Activated gamma-delta T cell treated with Interleukin-2 at 50 U/mL for 16 hours (primary cell): ENCODE results near the gene PCSK9.

Source experiments
- DNase-seq: peaks from one replicate; pipeline ENCODE4 v3.0.0-alpha.2; 2020

Gene PCSK9

GRCh38 chr1:55044617-55045397 lies 5.5 kb downstream of the PCSK9 start:
- DNase-seq = no peak

- no peak for DNase-seq
Measured at GRCh38 chr1:55045430-55045829, 6.1 kb downstream of the PCSK9 start.

- DNase-seq = no peak
Measured at GRCh38 chr1:55046871-55047270, 7.5 kb downstream of the PCSK9 start.

- DNase-seq = no peak
Measured at GRCh38 chr1:55047611-55048010, 8.3 kb downstream of the PCSK9 start.

- no peak for DNase-seq
Measured at GRCh38 chr1:55048453-55049270, 9.3 kb downstream of the PCSK9 start.

DNA sequence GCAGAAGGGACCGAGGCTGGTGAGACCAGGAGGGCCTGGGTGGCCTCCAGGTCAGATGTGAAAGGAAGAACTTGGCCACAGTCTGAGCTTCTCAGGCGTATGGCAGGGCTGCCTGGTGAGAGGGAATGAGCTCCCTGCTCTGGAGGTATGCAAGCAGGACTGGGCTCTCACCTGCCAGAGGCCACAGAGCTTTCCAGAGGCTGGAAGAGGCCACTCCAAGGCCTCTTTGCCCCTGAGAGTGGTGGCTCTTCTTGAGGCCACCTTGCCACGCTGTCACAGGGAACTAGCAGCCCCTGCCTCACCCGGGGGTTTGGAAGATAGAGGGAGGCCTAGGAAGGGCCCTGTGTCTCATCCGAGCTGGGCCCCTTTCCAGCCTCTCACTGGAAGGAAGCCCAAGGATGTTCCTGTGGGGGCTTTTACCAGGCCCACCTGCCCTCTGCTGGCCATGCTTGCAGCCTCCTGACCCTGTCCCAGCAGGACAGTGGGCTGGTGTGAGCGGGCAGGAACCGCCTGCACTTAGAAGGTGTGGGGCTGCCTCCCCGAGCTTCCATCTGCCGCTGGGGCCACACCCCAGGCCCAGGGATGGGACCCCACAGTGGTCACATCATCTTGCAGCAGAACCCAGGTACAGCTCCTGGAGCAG lies 10.0 kb downstream of the PCSK9 start:
- no peak for DNase-seq

GRCh38 chr1:55049914-55050278 lies 10.5 kb downstream of the PCSK9 start:
- no peak for DNase-seq

DNA sequence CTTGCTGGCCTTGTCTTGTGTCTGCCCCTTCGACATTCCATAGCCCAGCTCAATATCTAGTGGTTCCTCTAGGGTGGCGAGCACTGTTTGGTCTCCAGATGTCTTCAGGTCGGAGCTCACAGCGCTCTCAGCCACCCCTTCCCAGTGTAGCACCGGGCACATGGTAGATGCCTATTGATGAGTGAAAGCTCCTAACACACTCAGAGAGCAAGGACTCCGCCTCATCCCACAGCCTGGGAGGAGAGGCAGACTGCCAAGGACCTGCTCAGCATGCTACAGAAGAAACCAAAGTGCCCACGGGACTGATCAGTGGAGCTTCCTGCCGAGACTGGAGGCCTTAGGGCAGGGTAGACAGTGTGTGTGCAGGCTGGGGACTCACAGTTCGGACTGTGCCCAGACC lies 10.9 kb downstream of the PCSK9 start:
- DNase-seq = no peak

DNA sequence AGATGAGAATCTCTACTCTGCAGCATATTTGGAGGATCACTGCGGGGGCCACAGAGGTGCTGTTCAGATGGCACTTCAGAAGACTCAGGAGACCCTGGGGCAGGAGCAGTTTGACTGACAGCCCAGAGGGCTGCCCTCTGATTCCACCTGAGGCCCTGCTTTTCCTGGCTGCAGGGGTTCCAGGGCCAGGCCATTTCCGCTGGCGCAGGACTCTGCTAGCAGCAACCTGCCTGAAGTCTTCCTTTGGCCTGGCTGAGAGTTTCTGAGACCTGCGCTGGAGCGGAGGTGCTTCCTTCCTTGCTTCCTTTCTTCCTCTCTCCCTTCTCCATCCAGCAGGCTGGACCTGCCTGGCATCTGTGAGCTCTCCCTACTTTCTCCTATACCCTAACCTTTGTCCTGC lies 11.8 kb downstream of the PCSK9 start:
- DNase-seq = no peak

DNA sequence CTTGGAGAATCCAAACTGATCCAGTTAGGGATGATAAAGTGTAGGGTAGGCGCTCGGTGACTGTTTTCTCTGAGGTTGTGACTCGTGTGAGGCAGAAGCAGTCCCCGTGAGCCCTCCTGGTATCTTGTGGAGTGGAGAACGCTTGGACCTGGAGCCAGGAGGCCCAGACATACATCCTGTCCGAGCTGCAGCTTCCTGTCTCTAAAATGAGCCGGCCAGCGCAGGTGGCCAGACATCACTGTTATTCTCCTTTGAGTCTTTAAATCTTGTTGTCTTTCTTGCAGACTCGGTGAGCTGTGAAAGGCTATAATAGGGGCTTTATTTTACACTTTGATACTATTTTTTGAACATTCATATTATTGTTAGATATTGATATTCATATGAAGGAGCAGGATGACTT lies 12.3 kb downstream of the PCSK9 start:
- DNase-seq = no peak

GRCh38 chr1:55052221-55053142 lies 13.1 kb downstream of the PCSK9 start:
- no peak for DNase-seq

DNA sequence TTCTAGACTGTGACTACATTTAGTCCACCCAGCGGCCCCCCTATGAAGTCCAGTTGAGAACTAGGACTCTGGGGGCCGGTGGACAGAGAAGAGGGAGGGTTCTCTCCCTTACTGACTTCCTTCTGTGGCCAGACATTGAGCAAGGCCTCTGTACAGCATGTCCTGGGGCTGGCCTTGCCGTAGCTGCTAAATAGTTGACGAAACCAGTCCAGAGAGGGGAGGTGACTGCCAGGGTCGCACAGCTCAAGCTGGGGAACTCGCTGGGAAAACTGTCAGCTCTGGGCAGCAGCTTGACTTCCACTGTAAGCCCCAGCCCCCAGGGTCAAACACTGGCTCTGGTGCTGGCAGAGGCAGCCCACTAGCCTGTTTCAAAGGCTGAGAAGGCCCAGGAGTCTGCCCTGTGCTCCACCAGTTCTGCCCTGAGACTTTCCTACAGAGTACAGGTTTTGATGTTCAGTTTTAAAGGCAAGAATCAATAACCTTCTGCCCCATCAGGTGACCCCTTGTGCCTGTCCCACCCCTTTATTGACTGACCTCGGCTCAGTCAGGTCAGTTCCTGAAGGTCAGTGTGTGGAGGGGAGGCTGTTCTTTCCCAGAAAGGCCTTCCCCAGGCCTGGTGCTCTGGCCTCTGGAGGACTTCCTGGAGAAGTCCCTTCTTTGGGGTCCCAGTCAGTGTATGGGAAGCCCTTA lies 14.1 kb downstream of the PCSK9 start:
- no peak for DNase-seq

GRCh38 chr1:55054396-55054795 lies 15.0 kb downstream of the PCSK9 start:
- no peak for DNase-seq

DNA sequence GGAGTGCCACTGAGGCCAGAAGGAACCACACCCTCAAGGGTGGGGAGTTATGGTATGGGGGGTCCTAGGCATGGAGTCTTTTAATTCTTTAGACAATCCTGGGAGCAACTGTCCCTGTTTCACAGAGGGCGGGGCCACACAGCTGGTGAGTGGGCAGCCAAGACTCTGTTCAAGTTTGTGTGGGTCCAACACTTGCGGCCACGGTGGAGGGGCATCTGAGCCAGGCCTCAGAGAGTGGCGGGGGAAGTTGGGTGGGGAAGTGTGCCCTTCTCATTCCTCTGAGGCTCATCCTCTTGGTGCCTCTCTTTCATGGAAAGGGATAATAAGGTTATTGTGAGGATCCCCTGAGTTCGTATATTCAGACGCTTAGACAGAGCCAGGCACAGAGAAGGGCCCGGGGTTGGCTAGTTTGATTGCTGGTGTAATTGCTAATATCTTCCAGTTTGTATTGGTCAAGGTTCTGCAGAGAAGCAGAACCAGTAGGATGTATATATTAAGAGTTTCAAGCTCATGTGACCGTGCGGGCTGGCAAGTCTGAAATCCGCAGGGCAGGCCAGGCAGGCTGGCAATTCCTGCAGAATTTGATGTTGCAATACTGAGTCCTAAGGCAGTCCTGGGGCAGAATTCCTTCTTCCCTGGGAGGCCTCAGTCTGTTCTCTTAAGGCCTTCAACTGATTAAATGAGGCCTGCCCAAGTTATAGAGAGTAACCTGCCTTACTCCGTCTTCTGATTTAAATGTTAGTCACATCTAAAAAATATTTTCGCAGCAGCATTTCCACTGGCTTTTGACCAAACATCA lies 15.9 kb downstream of the PCSK9 start:
- no peak for DNase-seq

- DNase-seq = no peak
Measured at GRCh38 chr1:55055951-55056631, 16.7 kb downstream of the PCSK9 start.

DNA sequence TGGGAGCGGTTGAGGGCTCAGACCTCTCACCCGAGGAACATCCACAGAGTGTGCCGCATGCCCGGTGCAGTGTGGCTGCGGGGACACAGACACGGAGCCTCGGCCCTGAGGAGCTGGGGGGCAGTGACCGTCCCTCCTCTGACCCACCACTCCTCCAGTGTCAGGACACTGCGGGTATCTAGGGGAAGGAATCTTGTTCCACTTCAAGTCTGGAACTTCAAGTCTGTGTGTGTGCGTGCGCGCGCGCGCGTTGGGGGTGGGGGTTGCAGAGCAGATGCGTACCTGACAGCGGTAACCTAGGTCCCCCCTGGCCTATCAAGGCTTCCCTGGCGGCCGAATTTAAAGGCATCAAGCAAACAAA lies 17.3 kb downstream of the PCSK9 start:
- no peak for DNase-seq

DNA sequence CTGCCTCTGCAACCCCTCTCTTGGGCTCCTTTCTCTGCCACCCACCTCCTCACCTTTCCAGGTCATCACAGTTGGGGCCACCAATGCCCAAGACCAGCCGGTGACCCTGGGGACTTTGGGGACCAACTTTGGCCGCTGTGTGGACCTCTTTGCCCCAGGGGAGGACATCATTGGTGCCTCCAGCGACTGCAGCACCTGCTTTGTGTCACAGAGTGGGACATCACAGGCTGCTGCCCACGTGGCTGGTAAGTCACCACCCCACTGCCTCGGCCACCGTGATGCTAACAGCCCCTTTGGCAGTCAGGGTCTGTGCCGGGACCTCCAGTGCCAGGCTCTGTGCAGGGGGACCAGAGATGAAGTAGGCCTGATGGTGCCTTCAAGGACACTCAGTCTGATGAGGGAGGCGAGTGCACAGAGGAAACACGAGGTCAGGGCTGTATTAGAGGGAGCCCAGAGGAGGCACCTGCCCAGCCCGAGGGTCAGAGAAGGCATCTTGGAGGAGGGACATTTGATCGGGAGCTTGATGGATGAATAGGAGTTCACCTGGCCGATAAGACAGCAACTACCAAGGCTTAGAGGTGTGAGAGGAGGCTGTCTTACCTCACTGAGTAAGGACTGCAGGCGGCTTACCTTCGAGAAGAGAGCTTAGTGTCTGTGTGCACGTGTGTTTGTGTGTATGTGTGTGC lies 18.1 kb downstream of the PCSK9 start:
- DNase-seq = no peak

DNA sequence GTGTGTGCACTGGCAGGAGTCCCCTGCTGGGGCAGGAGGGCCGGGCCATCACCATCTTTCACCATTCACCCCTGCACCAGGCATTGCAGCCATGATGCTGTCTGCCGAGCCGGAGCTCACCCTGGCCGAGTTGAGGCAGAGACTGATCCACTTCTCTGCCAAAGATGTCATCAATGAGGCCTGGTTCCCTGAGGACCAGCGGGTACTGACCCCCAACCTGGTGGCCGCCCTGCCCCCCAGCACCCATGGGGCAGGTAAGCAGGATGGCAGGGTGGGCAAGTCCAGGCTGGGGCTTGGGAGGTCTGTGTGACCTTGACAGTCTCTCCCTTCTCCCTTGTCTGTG lies 18.6 kb downstream of the PCSK9 start:
- no peak for DNase-seq

GRCh38 chr1:55059302-55060132 lies 20.2 kb downstream of the PCSK9 start:
- DNase-seq = no peak
